HCT116 (cell line): Measurements from ENCODE around the gene SEMA3F. TPM values are rescaled to one million over a fixed set of nuclear protein-coding genes. Genes with fewer than 3 reads are reported as not detected.

Experiments used
- ATAC-seq: fragments of 200-7000 bp; cut with Tn5 transposase; 2 replicates; pipeline ENCODE4 v1.9.1; 2020; ENCODE audit warnings: mild to moderate bottlenecking, moderate library complexity
- BruUV-seq: library from RNA; stranded (reverse); fragments of 400-500 nt; replicated peaks from 2 replicates; lab custom pipeline; 2021; lab: Mats Ljungman, UMichigan
- CTCF ChIA-PET: fragments of 300-600 bp; sonication (Branson Sonifier 250); formaldehyde crosslinking; loops from one replicate; lab custom pipeline; 2021; ENCODE audit warnings: antibody characterized with exemption; lab: Charles Lee
- POLR2A ChIA-PET: fragments of 300-600, 350-600 bp; sonication (Branson Sonifier 250); formaldehyde crosslinking; loops from one replicate; lab custom pipeline; 2021; ENCODE audit warnings: antibody characterized with exemption; lab: Charles Lee
- RAD21 ChIA-PET, 2 experiments: fragments of 300-600 bp; sonication (Branson Sonifier 250); formaldehyde crosslinking; loops; one replicate each; lab custom pipeline; 2023; ENCODE audit warnings: low total read pairs in 2 of 2; ENCODE audit not compliant: uncharacterized antibody in 2 of 2, unreplicated experiment in 2 of 2, low non-redundant PET in 1 of 2; lab: Charles Lee
- DNase-seq: peaks from one replicate; pipeline ENCODE4 v3.0.0-alpha.2; 2010; ENCODE audit warnings: low read depth, low spot score
- H2AFZ ChIP-seq: fragments of 200-600 bp; shearing (Covaris generic), sonication (generic); 2 replicates; pipeline ENCODE4 v1.6.1; 2017; ENCODE audit warnings: low read depth, mixed run types, mixed read lengths, antibody characterized with exemption, low read length; ENCODE audit not compliant: poor library complexity, severe bottlenecking
- H3K27ac ChIP-seq: 2 replicates; pipeline ENCODE4 v1.5.1; 2012; ENCODE audit warnings: low read depth, low read length
- H3K27me3 ChIP-seq: fragments of 200-600 bp; sonication (generic); 2 replicates; pipeline ENCODE4 v1.6.1; 2016; ENCODE audit warnings: mixed run types, low read length, mixed read lengths; ENCODE audit not compliant: insufficient read depth
- H3K36me3 ChIP-seq, 2 experiments: fragments of 200-500 bp in 1 of 2; fragments of 200-600 bp in 1 of 2; sonication (Bioruptor generic) in 1 of 2; sonication (generic) in 1 of 2; 2 replicates each; pipeline versions ENCODE4 v1.5.1 to v1.6.1; 2014 to 2016; ENCODE audit warnings: low read length in 2 of 2, inconsistent platforms in 1 of 2, mixed read lengths in 1 of 2, mixed run types in 1 of 2; ENCODE audit not compliant: insufficient read depth in 2 of 2, control insufficient read depth in 1 of 2
- H3K4me1 ChIP-seq, 2 experiments: fragments of 200-600 bp in 1 of 2; sonication (generic) in 1 of 2; 2 replicates each; pipeline versions ENCODE4 v1.5.1 to v1.6.1; 2012 to 2017; ENCODE audit warnings: low read length in 2 of 2, inconsistent platforms in 1 of 2, mild to moderate bottlenecking in 1 of 2, mixed read lengths in 1 of 2, mixed run types in 1 of 2, moderate library complexity in 1 of 2; ENCODE audit not compliant: insufficient read depth in 2 of 2, control insufficient read depth in 1 of 2
- H3K4me2 ChIP-seq: fragments of 200-600 bp; sonication (generic); 2 replicates; pipeline ENCODE4 v1.6.1; 2017; ENCODE audit warnings: mixed run types, low read length, mixed read lengths
- H3K4me3 ChIP-seq, 2 experiments: fragments of 200-600 bp in 1 of 2; sonication (generic) in 1 of 2; replicated peaks in 1 of 2; 2 replicates each; pipeline ENCODE4 v1.5.1; 2011 to 2016; ENCODE audit warnings: low read length in 2 of 2, control low read depth in 1 of 2, low read depth in 1 of 2, mild to moderate bottlenecking in 1 of 2, mixed read lengths in 1 of 2, mixed run types in 1 of 2
- H3K79me2 ChIP-seq: fragments of 200-600 bp; sonication (generic); 2 replicates; pipeline ENCODE4 v1.6.1; 2017; ENCODE audit warnings: mild to moderate bottlenecking, mixed run types, low read length, moderate library complexity, mixed read lengths; ENCODE audit not compliant: insufficient read depth
- H3K9ac ChIP-seq: fragments of 200-600 bp; sonication (generic); 2 replicates; pipeline ENCODE4 v1.6.1; 2016; ENCODE audit warnings: low read length, mixed read lengths
- H3K9me2 ChIP-seq: fragments of 200-600 bp; sonication (generic), shearing (Covaris generic); 2 replicates; pipeline ENCODE4 v1.6.1; 2017; ENCODE audit warnings: mixed run types, mild to moderate bottlenecking, moderate library complexity; ENCODE audit not compliant: insufficient read depth
- H3K9me3 ChIP-seq, 2 experiments: fragments of 200-500 bp in 1 of 2; fragments of 200-600 bp in 1 of 2; sonication (Bioruptor generic) in 1 of 2; sonication (generic) in 1 of 2; 2 replicates each; pipeline ENCODE4 v1.6.1; 2014 to 2017; ENCODE audit warnings: low read length in 2 of 2, mixed read lengths in 2 of 2, inconsistent platforms in 1 of 2, low read depth in 1 of 2, mild to moderate bottlenecking in 1 of 2, mixed run types in 1 of 2, moderate library complexity in 1 of 2; ENCODE audit not compliant: control insufficient read depth in 1 of 2, insufficient read depth in 1 of 2
- H4K20me1 ChIP-seq: fragments of 200-600 bp; sonication (generic), shearing (Covaris generic); 2 replicates; pipeline ENCODE4 v1.6.1; 2017; ENCODE audit warnings: mixed run types, mild to moderate bottlenecking, moderate library complexity; ENCODE audit not compliant: insufficient read depth
- CEBPB ChIP-seq: IDR thresholded peaks from 2 replicates; pipeline ENCODE4 v1.6.1; 2012; ENCODE audit warnings: low read depth
- EGR1 ChIP-seq: IDR thresholded peaks from 2 replicates; pipeline ENCODE4 v1.6.1; 2012; ENCODE audit warnings: low read depth
- ELF1 ChIP-seq: IDR thresholded peaks from 2 replicates; pipeline ENCODE4 v1.6.1; 2012; ENCODE audit warnings: low read depth, borderline replicate concordance
- EZH2 ChIP-seq: fragments of 200-600 bp; sonication (generic); IDR thresholded peaks from 2 replicates; pipeline ENCODE4 v1.6.1; 2017; ENCODE audit warnings: antibody characterized with exemption, mixed run types
- FOSL1 ChIP-seq: IDR thresholded peaks from 2 replicates; pipeline ENCODE4 v1.6.1; 2012; ENCODE audit warnings: low read depth
- JUND ChIP-seq: IDR thresholded peaks from 2 replicates; pipeline ENCODE4 v1.6.1; 2012
- MAX ChIP-seq: IDR thresholded peaks from 2 replicates; pipeline ENCODE4 v1.6.1; 2012
- POLR2AphosphoS5 ChIP-seq: IDR thresholded peaks from 2 replicates; pipeline ENCODE4 v1.6.1; 2011; ENCODE audit warnings: mild to moderate bottlenecking, low read depth, low read length, moderate library complexity
- RAD21 ChIP-seq: IDR thresholded peaks from 2 replicates; pipeline ENCODE4 v1.6.1; 2012; ENCODE audit warnings: low read depth, mild to moderate bottlenecking
- REST ChIP-seq: IDR thresholded peaks from 2 replicates; pipeline ENCODE4 v1.6.1; 2012; ENCODE audit warnings: low read depth
- SIN3A ChIP-seq: IDR thresholded peaks from 2 replicates; pipeline ENCODE4 v1.6.1; 2012; ENCODE audit warnings: low read depth
- SP1 ChIP-seq: IDR thresholded peaks from 2 replicates; pipeline ENCODE4 v1.6.1; 2012; ENCODE audit warnings: low read depth
- TCF7L2 ChIP-seq: IDR thresholded peaks from 2 replicates; pipeline ENCODE4 v1.7.0; 2011; ENCODE audit warnings: borderline replicate concordance, inconsistent platforms; ENCODE audit not compliant: insufficient read depth, insufficient read length; ENCODE audit errors: extremely low read depth
- ZBTB33 ChIP-seq: IDR thresholded peaks from 2 replicates; pipeline ENCODE4 v1.6.1; 2011; ENCODE audit warnings: mild to moderate bottlenecking, low read length, moderate library complexity; ENCODE audit not compliant: insufficient replicate concordance; ENCODE audit errors: extremely low read depth
- ZFX ChIP-seq: fragments of 450-650 bp; IDR thresholded peaks from 2 replicates; pipeline ENCODE4 v1.6.1; 2017
- ZNF274 ChIP-seq: fragments of 200-500 bp; sonication (Bioruptor generic); IDR thresholded peaks from 2 replicates; pipeline ENCODE4 v1.6.1; 2014; ENCODE audit warnings: mild to moderate bottlenecking, low read depth, low read length, inconsistent platforms
- intact Hi-C: fragments of 100-400 bp; cut with micrococcal nuclease; formaldehyde crosslinking; loops from 2 replicates; pipeline ENCODE4 v1.10.0; 2022
- total RNA-seq: library from RNA; stranded (reverse); gene quantifications from one replicate; pipeline ENCODE4 v1.2.1, GENCODE V29; 2021; ENCODE audit not compliant: unreplicated experiment

Gene SEMA3F
- total RNA-seq, 1 experiment from 2014 or later: 15.7 TPM

GRCh38 chr3:50150863-50151686 is 4.0 kb upstream of the SEMA3F start:
- H3K9me2 ChIP-seq: no peaks in the 10 kb centered on the region
- H3K9ac ChIP-seq: no peak overlapping the region
- intact Hi-C loops: no loop called here
- no peaks in the 10 kb centered on the region for H3K9me3 ChIP-seq
- H3K27ac ChIP-seq: no peak overlapping the region
- CTCF ChIA-PET: no interaction called here
- H3K36me3 ChIP-seq: no peaks in the 10 kb centered on the region
- no peaks in the 10 kb centered on the region for H4K20me1 ChIP-seq
- ATAC-seq (no peak), DNase-seq (no peak)
- POLR2A ChIA-PET: no interaction called here
- H3K4me1 ChIP-seq: peaks cover 5 to 17% of the 10 kb centered on the region in 2 experiments
- H3K79me2 ChIP-seq: no peaks in the 10 kb centered on the region
- BruUV-seq: no TSS peak
- no peak overlapping the region for H2AFZ ChIP-seq
- no peak for TF ChIP-seq FOSL1
- H3K4me3 ChIP-seq: no peak overlapping the region
- no peaks in the 10 kb centered on the region for H3K27me3 ChIP-seq
- RAD21 ChIA-PET: no interaction called here
- no peak overlapping the region for H3K4me2 ChIP-seq

GRCh38 chr3:50151728-50152127 is 3.4 kb upstream of the SEMA3F start:
- POLR2A ChIA-PET: no interaction called here
- H3K36me3 ChIP-seq: no peaks in the 10 kb centered on the region
- no peaks in the 10 kb centered on the region for H3K9me3 ChIP-seq
- no peaks in the 10 kb centered on the region for H4K20me1 ChIP-seq
- peaks cover 8 to 21% of the 10 kb centered on the region in 2 experiments for H3K4me1 ChIP-seq
- intact Hi-C loops: no loop called here
- no peak overlapping the region for H3K4me3 ChIP-seq
- RAD21 ChIA-PET: no interaction called here
- no peak overlapping the region for H2AFZ ChIP-seq
- no peak overlapping the region for H3K9ac ChIP-seq
- H3K79me2 ChIP-seq: no peaks in the 10 kb centered on the region
- H3K9me2 ChIP-seq: no peaks in the 10 kb centered on the region
- DNase-seq (no peak), ATAC-seq (no peak)
- H3K27me3 ChIP-seq: no peaks in the 10 kb centered on the region
- H3K27ac ChIP-seq: no peak overlapping the region
- CTCF ChIA-PET: no interaction called here
- no peak overlapping the region for H3K4me2 ChIP-seq
- BruUV-seq: no TSS peak
- no peak for TF ChIP-seq MAX
- no peak for TF ChIP-seq REST
- no peak for TF ChIP-seq TCF7L2
- TF ChIP-seq SIN3A: no peak
- TF ChIP-seq ZNF274: no peak
- no peak for TF ChIP-seq JUND
- TF ChIP-seq ZFX: no peak
- TF ChIP-seq CEBPB: no peak
- TF ChIP-seq EGR1: no peak
- no peak for TF ChIP-seq RAD21
- no peak for TF ChIP-seq EZH2
- TF ChIP-seq POLR2AphosphoS5: no peak
- no peak for TF ChIP-seq ELF1
- no peak for TF ChIP-seq ZBTB33
- TF ChIP-seq SP1: no peak
